GM11168 (cell line): Measurements from ENCODE around the gene COBL.

Experiments used
- in situ Hi-C: fragments of 300-500 bp; cut with MboI; formaldehyde crosslinking; loops from one replicate; pipeline ENCODE4 v1.12.0; 2022; ENCODE audit warnings: low sequenced_read_pairs; ENCODE audit not compliant: unreplicated experiment

COBL gene

GRCh38 chr7:51259766-51260165 lies 56.8 kb downstream of the COBL start:
- in situ Hi-C loops: no loop called here

GRCh38 chr7:51256916-51257315 lies 59.7 kb downstream of the COBL start:
- in situ Hi-C loops: no loop called here

- in situ Hi-C loops: no loop called here
Measured at GRCh38 chr7:51256209-51256781, 60.3 kb downstream of the COBL start.

GRCh38 chr7:51255536-51256208 lies 60.9 kb downstream of the COBL start:
- in situ Hi-C loops: no loop called here

- in situ Hi-C loops: no loop called here
Measured at GRCh38 chr7:51255036-51255435, 61.6 kb downstream of the COBL start.

GRCh38 chr7:51253157-51253556 lies 63.5 kb downstream of the COBL start:
- in situ Hi-C loops: no loop called here

- in situ Hi-C loops: no loop called here
Measured at GRCh38 chr7:51251290-51251689, 65.3 kb downstream of the COBL start.

GRCh38 chr7:51250512-51250911 lies 66.1 kb downstream of the COBL start:
- in situ Hi-C loops: no loop called here

- in situ Hi-C loops: no loop called here
Measured at GRCh38 chr7:51249991-51250390, 66.6 kb downstream of the COBL start.

GRCh38 chr7:51249187-51249945 lies 67.2 kb downstream of the COBL start:
- in situ Hi-C loops: no loop called here

- in situ Hi-C loops: no loop called here
Measured at GRCh38 chr7:51246258-51247245, 70.1 kb downstream of the COBL start.

GRCh38 chr7:51244885-51245284 lies 71.7 kb downstream of the COBL start:
- in situ Hi-C loops: no loop called here

GRCh38 chr7:51244053-51244452 lies 72.6 kb downstream of the COBL start:
- in situ Hi-C loops: no loop called here

GRCh38 chr7:51243631-51244030 lies 73.0 kb downstream of the COBL start:
- in situ Hi-C loops: no loop called here

- in situ Hi-C loops: no loop called here
Measured at GRCh38 chr7:51242881-51243518, 73.6 kb downstream of the COBL start.

GRCh38 chr7:51242007-51242691 lies 74.5 kb downstream of the COBL start:
- in situ Hi-C loops: no loop called here

GRCh38 chr7:51240868-51241267 lies 75.7 kb downstream of the COBL start:
- in situ Hi-C loops: no loop called here

GRCh38 chr7:51239691-51240090 lies 76.9 kb downstream of the COBL start:
- in situ Hi-C loops: no loop called here

GRCh38 chr7:51238981-51239495 lies 77.6 kb downstream of the COBL start:
- in situ Hi-C loops: no loop called here
